Stimulated activated CD4-positive, alpha-beta T cell treated with anti-CD3 and anti-CD28 coated beads, TNF-alpha, amount 100 ng/mL, for 24 hours (primary cell): ENCODE measurements around the gene FDCSP.
"Not testable (repeated sequence)": the region's sequence is repeated elsewhere in the genome, so short reads cannot be mapped to it uniquely, and the experiment has no call there.

Experiments used
- DNase-seq, 3 experiments: peaks; one replicate each; pipeline ENCODE4 v3.0.0-alpha.2; 2020; ENCODE audit warnings: low read depth in 3 of 3

FDCSP gene

GRCh38 chr4:70225824-70226223 lies at the start of gene FDCSP:
Gene FDCSP, plus strand, starts transcription at chr4:70226124. Its CDS starts 5,071 bp downstream, at chr4:70231195.
- DNase-seq, result no peak

GRCh38 chr4:70177090-70177489 lies 48.8 kb upstream of the FDCSP start:
- no peak for DNase-seq

GRCh38 chr4:70178075-70178660 lies 47.8 kb upstream of the FDCSP start:
- no peak for DNase-seq

- no peak for DNase-seq
Observed at GRCh38 chr4:70179811-70180210, 46.1 kb upstream of the FDCSP start.

- no peak for DNase-seq
Observed at GRCh38 chr4:70181864-70182263, 44.1 kb upstream of the FDCSP start.

GRCh38 chr4:70182517-70183167 lies 43.3 kb upstream of the FDCSP start:
- no peak for DNase-seq

- DNase-seq, result peak in 1 of 3 experiments; percentile 7
Observed at GRCh38 chr4:70183168-70183939, 42.6 kb upstream of the FDCSP start.

GRCh38 chr4:70183940-70184246 lies 42.0 kb upstream of the FDCSP start:
- DNase-seq, result no peak

- no peak for DNase-seq
Observed at GRCh38 chr4:70187216-70187615, 38.7 kb upstream of the FDCSP start.

GRCh38 chr4:70190579-70190978 lies 35.3 kb upstream of the FDCSP start:
- DNase-seq, result no peak

GRCh38 chr4:70191647-70192046 lies 34.3 kb upstream of the FDCSP start:
- no peak for DNase-seq

GRCh38 chr4:70192895-70193294 lies 33.0 kb upstream of the FDCSP start:
- DNase-seq, result no peak

- DNase-seq, result no peak
Observed at GRCh38 chr4:70195425-70195824, 30.5 kb upstream of the FDCSP start, which contains the start of gene ODAM. Gene ODAM, plus strand, starts transcription at chr4:70195725. Its CDS starts 819 bp downstream, at chr4:70196544.

GRCh38 chr4:70196857-70197256 lies 29.1 kb upstream of the FDCSP start:
- DNase-seq, result no peak

GRCh38 chr4:70197842-70198241 lies 28.1 kb upstream of the FDCSP start:
- DNase-seq, result no peak

- DNase-seq, result no peak
Observed at GRCh38 chr4:70203601-70204000, 22.3 kb upstream of the FDCSP start.

GRCh38 chr4:70212752-70213151 lies 13.2 kb upstream of the FDCSP start:
- not testable (repeated sequence) for DNase-seq

- DNase-seq, result not testable (repeated sequence)
Observed at GRCh38 chr4:70216109-70216508, 9.8 kb upstream of the FDCSP start.

- not testable (repeated sequence) for DNase-seq
Observed at GRCh38 chr4:70216550-70216949, 9.4 kb upstream of the FDCSP start.

GRCh38 chr4:70221389-70221788 lies 4.5 kb upstream of the FDCSP start:
- DNase-seq, result not testable (repeated sequence)

- not testable (repeated sequence) for DNase-seq
Observed at GRCh38 chr4:70221818-70222217, 4.1 kb upstream of the FDCSP start.

- no peak for DNase-seq
Observed at GRCh38 chr4:70236125-70236524, 10.2 kb downstream of the FDCSP start.
